ENCODE data around the gene MTHFD2L. TPM values are rescaled to one million over a fixed set of nuclear protein-coding genes. Genes with fewer than 3 reads are reported as not detected.

MTHFD2L gene
- total and polyA plus RNA-seq, 2 of the 8 experiments (the other 6 are each of a cell fraction or from before 2014, with no cell fraction given), result 5.4 to 15.0 TPM

DNA sequence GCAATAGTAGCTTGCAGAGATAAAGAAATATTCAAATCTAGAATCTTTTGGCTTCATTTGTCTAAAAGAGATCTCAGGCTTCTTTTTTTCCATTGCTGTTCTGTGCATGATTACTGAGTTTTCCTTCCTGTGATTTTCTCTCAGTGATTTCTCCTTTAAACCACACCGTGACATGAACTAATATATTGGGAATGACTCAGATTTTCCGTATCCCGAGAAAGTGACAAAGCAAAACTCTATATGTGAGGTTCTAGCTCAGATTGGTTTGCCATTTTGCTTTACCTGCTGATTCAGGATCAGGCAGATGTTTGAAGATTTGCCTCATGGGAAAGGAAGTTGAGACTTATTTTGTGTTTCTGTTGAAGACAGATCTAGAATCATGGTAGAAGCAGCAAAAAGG lies 59.4 kb downstream of the MTHFD2L start:
- DNase-seq (ENCODE audit: low read depth in 1 of 2, low spot score in 2 of 2) (no peak), FAIRE-seq (no peak)
- H3K14ac ChIP-seq (ENCODE audit: insufficient read length), result no peak overlapping the region
- H4K91ac ChIP-seq (replicated peaks; ENCODE audit: insufficient read length, low read length), result no peak overlapping the region
- H4K8ac ChIP-seq (ENCODE audit: extremely low read depth, insufficient read depth, low read length), result no peak overlapping the region
- TF ChIP-seq SP1 (IDR thresholded peaks at IDR 0.05; ENCODE audit: low read depth, low read length) (no peak), GABPA (IDR thresholded peaks at IDR 0.05; ENCODE audit: borderline replicate concordance, insufficient read depth, low read length) (no peak), JUN (IDR thresholded peaks at IDR 0.05; ENCODE audit: low read depth, low read length) (no peak), CBX5 (IDR thresholded peaks at IDR 0.05; ENCODE audit: low read depth, low read length) (no peak), SP4 (IDR thresholded peaks at IDR 0.05; ENCODE audit: low read length) (no peak), CREB1 (IDR thresholded peaks at IDR 0.05) (no peak), HDAC6 (IDR thresholded peaks at IDR 0.05; ENCODE audit: low read depth, low read length) (no peak), ASH2L (IDR thresholded peaks at IDR 0.05; ENCODE audit: low read length) (no peak)
- TF ChIP-seq, protein P1, sequence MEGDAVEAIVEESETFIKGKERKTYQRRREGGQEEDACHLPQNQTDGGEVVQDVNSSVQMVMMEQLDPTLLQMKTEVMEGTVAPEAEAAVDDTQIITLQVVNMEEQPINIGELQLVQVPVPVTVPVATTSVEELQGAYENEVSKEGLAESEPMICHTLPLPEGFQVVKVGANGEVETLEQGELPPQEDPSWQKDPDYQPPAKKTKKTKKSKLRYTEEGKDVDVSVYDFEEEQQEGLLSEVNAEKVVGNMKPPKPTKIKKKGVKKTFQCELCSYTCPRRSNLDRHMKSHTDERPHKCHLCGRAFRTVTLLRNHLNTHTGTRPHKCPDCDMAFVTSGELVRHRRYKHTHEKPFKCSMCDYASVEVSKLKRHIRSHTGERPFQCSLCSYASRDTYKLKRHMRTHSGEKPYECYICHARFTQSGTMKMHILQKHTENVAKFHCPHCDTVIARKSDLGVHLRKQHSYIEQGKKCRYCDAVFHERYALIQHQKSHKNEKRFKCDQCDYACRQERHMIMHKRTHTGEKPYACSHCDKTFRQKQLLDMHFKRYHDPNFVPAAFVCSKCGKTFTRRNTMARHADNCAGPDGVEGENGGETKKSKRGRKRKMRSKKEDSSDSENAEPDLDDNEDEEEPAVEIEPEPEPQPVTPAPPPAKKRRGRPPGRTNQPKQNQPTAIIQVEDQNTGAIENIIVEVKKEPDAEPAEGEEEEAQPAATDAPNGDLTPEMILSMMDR (IDR thresholded peaks at IDR 0.05; ENCODE audit: control extremely low read depth in 1 of 3, insufficient read depth in 1 of 3, low read depth in 1 of 3, low read length in 3 of 3), result no peak
- no peak overlapping the region for H3K27ac ChIP-seq (ENCODE audit: low read depth, low read length)
- no peak overlapping the region for H3K9ac ChIP-seq (replicated peaks in 1 of 4; ENCODE audit: extremely low read depth in 1 of 4, low read depth in 3 of 4, low read length in 3 of 4)
- no peak overlapping the region for H2BK20ac ChIP-seq (ENCODE audit: low read length)
- H2BK12ac ChIP-seq (ENCODE audit: low read depth, low read length), result no peak overlapping the region
- H2AK5ac ChIP-seq (ENCODE audit: low read depth, low read length), result no peak overlapping the region
- no peaks in the 10 kb centered on the region for H3K79me1 ChIP-seq (ENCODE audit: low read depth, low read length)
- H3K27me3 ChIP-seq (replicated peaks in 1 of 4; ENCODE audit: control insufficient read depth in 3 of 4, extremely low read depth in 1 of 4, insufficient read depth in 3 of 4, low read length in 3 of 4), result no peaks in the 10 kb centered on the region
- no peak overlapping the region for H2BK15ac ChIP-seq (ENCODE audit: low read length)
- no peaks in the 10 kb centered on the region for H4K20me1 ChIP-seq (replicated peaks in 1 of 2; ENCODE audit: control insufficient read depth in 1 of 2, insufficient read depth in 2 of 2, low read length in 2 of 2)
- 96% methylated on average over 3 of the region's 3 CpGs; no CpG with 5 or more reads in 1 of the 2 experiments for WGBS, 2 experiments (ENCODE audit: extremely low coverage in 1 of 2, insufficient coverage in 1 of 2, insufficient read length in 1 of 2, insufficient replicate concordance in 2 of 2, low coverage in 1 of 2, low lambda C conversion rate in 2 of 2, missing lambda C conversion rate in 1 of 2)
- no peak overlapping the region for H3K18ac ChIP-seq (ENCODE audit: extremely low read depth, low read length)
- H3K56ac ChIP-seq (replicated peaks; ENCODE audit: insufficient read length, low read depth, low read length), result no peak overlapping the region
- no peak overlapping the region for H4K5ac ChIP-seq (ENCODE audit: insufficient read length, low read depth, low read length)
- peaks cover 0 to 6% (median 2%) of the 10 kb centered on the region in 4 experiments; a peak in 4 of 7 replicates for H3K4me1 ChIP-seq (replicated peaks in 1 of 4; ENCODE audit: control insufficient read depth in 3 of 4, insufficient read depth in 4 of 4, low read length in 3 of 4)
- H3K4me2 ChIP-seq (ENCODE audit: insufficient read depth in 1 of 2, low read depth in 2 of 2, low read length in 2 of 2), result no peak overlapping the region
- H2BK120ac ChIP-seq (replicated peaks; ENCODE audit: low read depth, low read length), result no peak overlapping the region
- H3K9me3 ChIP-seq (ENCODE audit: insufficient read depth in 2 of 2, low read depth in 1 of 2, low read length in 1 of 2), result no peaks in the 10 kb centered on the region
- no peaks in the 10 kb centered on the region for H3K23me2 ChIP-seq (ENCODE audit: low read depth, low read length)
- no peak overlapping the region for H2BK5ac ChIP-seq (ENCODE audit: low read depth, low read length)
- ChIA-PET CTCF (ENCODE audit: partially characterized antibody) (interaction anchor here (4.0 kb wide), 1 partner anchor 12 kb away, joined by 28 read pairs; no protein-coding TSS in a partner anchor), POLR2A (ENCODE audit: partially characterized antibody) (no interaction called here)
- H3K4ac ChIP-seq (replicated peaks; ENCODE audit: insufficient read length, low read depth, low read length), result no peak overlapping the region
- no peaks in the 10 kb centered on the region for H3K36me3 ChIP-seq (ENCODE audit: control insufficient read depth in 2 of 4, insufficient read depth in 4 of 4, low read length in 3 of 4)
- no peaks in the 10 kb centered on the region for H3K79me2 ChIP-seq (ENCODE audit: control insufficient read depth in 1 of 2, insufficient read depth in 2 of 2, low read length in 2 of 2)
- H3K23ac ChIP-seq (ENCODE audit: insufficient read length), result no peak overlapping the region
- no peak overlapping the region for H2AFZ ChIP-seq (ENCODE audit: low read length)
- no peak overlapping the region for H3K4me3 ChIP-seq (ENCODE audit: extremely low read depth in 1 of 4, insufficient read depth in 2 of 4, low read depth in 3 of 4, low read length in 4 of 4)

All from H1 (cell line).